HepG2 (cell line): ENCODE results near the gene INO80C. TPM values are rescaled to one million over a fixed set of nuclear protein-coding genes. Genes with fewer than 3 reads are reported as not detected.

ENCODE experiments used
- ADNP ChIP-seq: sonication (generic); formaldehyde crosslinking; IDR thresholded peaks from 2 replicates; pipeline ENCODE4 v1.4.0; 2020; ENCODE audit warnings: missing genetic modification reagents
- CHD2 ChIP-seq: IDR thresholded peaks from 2 replicates; pipeline ENCODE4 v1.6.1; 2011; ENCODE audit warnings: low read depth, low read length, improper control_type of control experiment
- KDM2A ChIP-seq: sonication (generic); formaldehyde crosslinking; IDR thresholded peaks from 2 replicates; pipeline ENCODE4 v1.4.0; 2020; ENCODE audit warnings: low read depth, missing genetic modification reagents, borderline replicate concordance
- MEIS2 ChIP-seq: sonication (generic); formaldehyde crosslinking; IDR thresholded peaks from 2 replicates; pipeline ENCODE4 v1.9.0; 2021; ENCODE audit warnings: mild to moderate bottlenecking, missing genetic modification reagents
- MXD4 ChIP-seq: IDR thresholded peaks from 2 replicates; pipeline ENCODE4 v1.6.1; 2016; ENCODE audit warnings: mild to moderate bottlenecking, missing biosample characterization, missing genetic modification reagents
- NFYB ChIP-seq: sonication (generic); formaldehyde crosslinking; IDR thresholded peaks from 2 replicates; pipeline ENCODE4 v1.4.0; 2020; ENCODE audit warnings: missing genetic modification reagents
- NPAS2 ChIP-seq: sonication (generic); formaldehyde crosslinking; IDR thresholded peaks from 2 replicates; pipeline ENCODE4 v1.8.0; 2022; ENCODE audit warnings: mild to moderate bottlenecking, missing genetic modification reagents, borderline replicate concordance
- RAD51 ChIP-seq: fragments of 450-650 bp; IDR thresholded peaks from 2 replicates; pipeline ENCODE4 v1.6.1; 2016; ENCODE audit warnings: borderline replicate concordance
- ZNF160 ChIP-seq: sonication (generic); formaldehyde crosslinking; IDR thresholded peaks from 2 replicates; pipeline ENCODE4 v1.8.0; 2022; ENCODE audit warnings: mild to moderate bottlenecking, inconsistent platforms, missing genetic modification reagents
- ZNF205 ChIP-seq: IDR thresholded peaks from 2 replicates; pipeline ENCODE4 v1.6.1; 2018; ENCODE audit warnings: missing biosample characterization, missing genetic modification reagents
- ZNF546 ChIP-seq: sonication (generic); formaldehyde crosslinking; conservative IDR thresholded peaks from 2 replicates; pipeline ENCODE4 v1.8.1; 2023; ENCODE audit warnings: mild to moderate bottlenecking, missing genetic modification reagents
- polyA plus RNA-seq, 8 experiments: library from polyadenylated mRNA; depleted of rRNA in 3 of 8; stranded (reverse) in 7 of 8; unstranded in 1 of 8; fragments of >200 nt; fragmentation: Illumina TruSeq in 4 of 8; extraction: Trizol in 4 of 8; gene quantifications; 2 replicates each; pipeline versions ENCODE4 v1.2.1 to v1.2.3, GENCODE V29; 2011 to 2016; ENCODE audit warnings: low read depth in 4 of 8, missing spikeins in 1 of 8, mixed read lengths in 1 of 8; ENCODE audit not compliant: insufficient read depth in 1 of 8
- total RNA-seq, 5 experiments: library from RNA; depleted of rRNA; stranded (reverse); fragments of >200 nt; fragmentation: Illumina TruSeq; extraction: Trizol; gene quantifications; 2 replicates each; pipeline ENCODE4 v1.2.3, GENCODE V29; 2016; ENCODE audit warnings: low read depth in 1 of 5
- TF ChIP-seq, protein P1 (sequence below), 2 experiments: fragments of 450-650 bp in 1 of 2; sonication (generic) in 1 of 2; formaldehyde crosslinking in 1 of 2; IDR thresholded peaks; 2 replicates each; pipeline versions ENCODE4 v1.6.1 to v1.8.0; 2016 to 2022; ENCODE audit warnings: antibody characterized with exemption in 1 of 2, mild to moderate bottlenecking in 1 of 2, missing genetic modification reagents in 1 of 2
- TF ChIP-seq, protein P2 (sequence below): sonication (generic); formaldehyde crosslinking; IDR thresholded peaks from 2 replicates; pipeline ENCODE4 v1.4.0; 2020; ENCODE audit warnings: missing genetic modification reagents
- TF ChIP-seq, protein P3 (sequence below): IDR thresholded peaks from 2 replicates; pipeline ENCODE4 v1.4.0; 2020; ENCODE audit warnings: mild to moderate bottlenecking, missing genetic modification reagents

The INO80C gene
- total and polyA plus RNA-seq, 2 of the 13 experiments (the other 11 are each of a cell fraction or from before 2014, with no cell fraction given): 8.2 to 15.4 TPM

DNA sequence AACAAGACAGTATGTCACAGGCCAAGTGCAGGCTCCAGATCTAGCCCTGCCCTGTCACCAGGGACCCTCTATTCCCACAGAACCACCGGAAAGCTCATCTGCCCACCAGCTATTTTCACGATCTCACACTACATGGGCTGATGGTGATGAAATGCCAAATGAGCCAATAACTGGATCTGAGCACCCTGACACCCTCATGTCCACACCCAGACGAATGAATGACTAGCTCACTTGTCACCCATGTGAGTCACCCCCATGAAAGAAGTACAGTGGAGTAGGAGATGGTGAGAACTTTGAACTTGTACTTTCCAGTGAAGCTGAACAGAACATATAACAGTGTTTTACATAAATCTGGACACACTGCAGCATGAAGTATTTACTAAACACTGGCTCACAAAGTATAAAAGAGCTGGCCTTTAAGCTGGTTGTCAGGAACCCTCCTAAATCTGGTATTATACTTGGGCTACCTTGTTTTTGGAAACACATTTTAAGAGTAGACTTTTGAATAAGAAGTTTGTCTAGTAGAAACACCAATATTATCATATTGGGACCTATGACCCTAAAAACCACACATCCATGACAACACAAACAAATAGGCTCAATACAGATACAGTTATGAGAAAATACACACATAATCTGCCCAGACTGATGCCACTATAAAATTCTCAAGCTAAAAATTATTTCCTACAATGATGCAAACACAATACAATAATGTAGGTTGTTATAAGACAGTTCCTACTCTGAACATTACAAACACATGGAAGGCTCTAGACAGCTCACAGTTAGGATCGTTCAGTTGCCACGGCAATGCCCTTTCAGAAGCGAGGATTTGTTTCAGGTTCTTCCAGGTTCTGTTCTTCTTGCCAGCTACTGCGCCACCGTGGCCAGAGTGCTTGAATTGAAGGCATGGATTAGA, 19.0 kb downstream of the INO80C start (continued):
- TF ChIP-seq, protein P1, sequence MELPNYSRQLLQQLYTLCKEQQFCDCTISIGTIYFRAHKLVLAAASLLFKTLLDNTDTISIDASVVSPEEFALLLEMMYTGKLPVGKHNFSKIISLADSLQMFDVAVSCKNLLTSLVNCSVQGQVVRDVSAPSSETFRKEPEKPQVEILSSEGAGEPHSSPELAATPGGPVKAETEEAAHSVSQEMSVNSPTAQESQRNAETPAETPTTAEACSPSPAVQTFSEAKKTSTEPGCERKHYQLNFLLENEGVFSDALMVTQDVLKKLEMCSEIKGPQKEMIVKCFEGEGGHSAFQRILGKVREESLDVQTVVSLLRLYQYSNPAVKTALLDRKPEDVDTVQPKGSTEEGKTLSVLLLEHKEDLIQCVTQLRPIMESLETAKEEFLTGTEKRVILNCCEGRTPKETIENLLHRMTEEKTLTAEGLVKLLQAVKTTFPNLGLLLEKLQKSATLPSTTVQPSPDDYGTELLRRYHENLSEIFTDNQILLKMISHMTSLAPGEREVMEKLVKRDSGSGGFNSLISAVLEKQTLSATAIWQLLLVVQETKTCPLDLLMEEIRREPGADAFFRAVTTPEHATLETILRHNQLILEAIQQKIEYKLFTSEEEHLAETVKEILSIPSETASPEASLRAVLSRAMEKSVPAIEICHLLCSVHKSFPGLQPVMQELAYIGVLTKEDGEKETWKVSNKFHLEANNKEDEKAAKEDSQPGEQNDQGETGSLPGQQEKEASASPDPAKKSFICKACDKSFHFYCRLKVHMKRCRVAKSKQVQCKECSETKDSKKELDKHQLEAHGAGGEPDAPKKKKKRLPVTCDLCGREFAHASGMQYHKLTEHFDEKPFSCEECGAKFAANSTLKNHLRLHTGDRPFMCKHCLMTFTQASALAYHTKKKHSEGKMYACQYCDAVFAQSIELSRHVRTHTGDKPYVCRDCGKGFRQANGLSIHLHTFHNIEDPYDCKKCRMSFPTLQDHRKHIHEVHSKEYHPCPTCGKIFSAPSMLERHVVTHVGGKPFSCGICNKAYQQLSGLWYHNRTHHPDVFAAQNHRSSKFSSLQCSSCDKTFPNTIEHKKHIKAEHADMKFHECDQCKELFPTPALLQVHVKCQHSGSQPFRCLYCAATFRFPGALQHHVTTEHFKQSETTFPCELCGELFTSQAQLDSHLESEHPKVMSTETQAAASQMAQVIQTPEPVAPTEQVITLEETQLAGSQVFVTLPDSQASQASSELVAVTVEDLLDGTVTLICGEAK (IDR thresholded peaks at IDR 0.05): no peak
- TF ChIP-seq, protein P1 (CRISPR knock-in tag; IDR thresholded peaks at IDR 0.05): no peak
- no peak for TF ChIP-seq CHD2
- TF ChIP-seq ADNP (CRISPR knock-in tag): no peak
- TF ChIP-seq RAD51: no peak
- no peak for TF ChIP-seq ZNF205 (CRISPR knock-in tag)
- TF ChIP-seq, protein P2, sequence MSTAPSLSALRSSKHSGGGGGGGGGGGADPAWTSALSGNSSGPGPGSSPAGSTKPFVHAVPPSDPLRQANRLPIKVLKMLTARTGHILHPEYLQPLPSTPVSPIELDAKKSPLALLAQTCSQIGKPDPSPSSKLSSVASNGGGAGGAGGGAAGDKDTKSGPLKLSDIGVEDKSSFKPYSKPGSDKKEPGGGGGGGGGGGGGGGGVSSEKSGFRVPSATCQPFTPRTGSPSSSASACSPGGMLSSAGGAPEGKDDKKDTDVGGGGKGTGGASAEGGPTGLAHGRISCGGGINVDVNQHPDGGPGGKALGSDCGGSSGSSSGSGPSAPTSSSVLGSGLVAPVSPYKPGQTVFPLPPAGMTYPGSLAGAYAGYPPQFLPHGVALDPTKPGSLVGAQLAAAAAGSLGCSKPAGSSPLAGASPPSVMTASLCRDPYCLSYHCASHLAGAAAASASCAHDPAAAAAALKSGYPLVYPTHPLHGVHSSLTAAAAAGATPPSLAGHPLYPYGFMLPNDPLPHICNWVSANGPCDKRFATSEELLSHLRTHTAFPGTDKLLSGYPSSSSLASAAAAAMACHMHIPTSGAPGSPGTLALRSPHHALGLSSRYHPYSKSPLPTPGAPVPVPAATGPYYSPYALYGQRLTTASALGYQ (CRISPR knock-in tag): no peak
- no peak for TF ChIP-seq MEIS2 (CRISPR knock-in tag)
- no peak for TF ChIP-seq ZNF546
- TF ChIP-seq MXD4 (CRISPR knock-in tag): no peak
- TF ChIP-seq, protein P3, sequence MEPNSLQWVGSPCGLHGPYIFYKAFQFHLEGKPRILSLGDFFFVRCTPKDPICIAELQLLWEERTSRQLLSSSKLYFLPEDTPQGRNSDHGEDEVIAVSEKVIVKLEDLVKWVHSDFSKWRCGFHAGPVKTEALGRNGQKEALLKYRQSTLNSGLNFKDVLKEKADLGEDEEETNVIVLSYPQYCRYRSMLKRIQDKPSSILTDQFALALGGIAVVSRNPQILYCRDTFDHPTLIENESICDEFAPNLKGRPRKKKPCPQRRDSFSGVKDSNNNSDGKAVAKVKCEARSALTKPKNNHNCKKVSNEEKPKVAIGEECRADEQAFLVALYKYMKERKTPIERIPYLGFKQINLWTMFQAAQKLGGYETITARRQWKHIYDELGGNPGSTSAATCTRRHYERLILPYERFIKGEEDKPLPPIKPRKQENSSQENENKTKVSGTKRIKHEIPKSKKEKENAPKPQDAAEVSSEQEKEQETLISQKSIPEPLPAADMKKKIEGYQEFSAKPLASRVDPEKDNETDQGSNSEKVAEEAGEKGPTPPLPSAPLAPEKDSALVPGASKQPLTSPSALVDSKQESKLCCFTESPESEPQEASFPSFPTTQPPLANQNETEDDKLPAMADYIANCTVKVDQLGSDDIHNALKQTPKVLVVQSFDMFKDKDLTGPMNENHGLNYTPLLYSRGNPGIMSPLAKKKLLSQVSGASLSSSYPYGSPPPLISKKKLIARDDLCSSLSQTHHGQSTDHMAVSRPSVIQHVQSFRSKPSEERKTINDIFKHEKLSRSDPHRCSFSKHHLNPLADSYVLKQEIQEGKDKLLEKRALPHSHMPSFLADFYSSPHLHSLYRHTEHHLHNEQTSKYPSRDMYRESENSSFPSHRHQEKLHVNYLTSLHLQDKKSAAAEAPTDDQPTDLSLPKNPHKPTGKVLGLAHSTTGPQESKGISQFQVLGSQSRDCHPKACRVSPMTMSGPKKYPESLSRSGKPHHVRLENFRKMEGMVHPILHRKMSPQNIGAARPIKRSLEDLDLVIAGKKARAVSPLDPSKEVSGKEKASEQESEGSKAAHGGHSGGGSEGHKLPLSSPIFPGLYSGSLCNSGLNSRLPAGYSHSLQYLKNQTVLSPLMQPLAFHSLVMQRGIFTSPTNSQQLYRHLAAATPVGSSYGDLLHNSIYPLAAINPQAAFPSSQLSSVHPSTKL: peak; percentile 69
- no peak for TF ChIP-seq NPAS2 (CRISPR knock-in tag)
- no peak for TF ChIP-seq ZNF160
- peak; percentile 40; the same call in 1 of the 2 replicates for TF ChIP-seq KDM2A (CRISPR knock-in tag)
- TF ChIP-seq NFYB: peak; percentile 49
